Right ventricle myocardium superior (tissue), 1 donor: ENCODE results near the gene GJB6. TPM values are rescaled to one million over a fixed set of nuclear protein-coding genes. Genes with fewer than 3 reads are reported as not detected.
"Not testable (repeated sequence)": the region's sequence is repeated elsewhere in the genome, so short reads cannot be mapped to it uniquely, and the experiment has no call there.

Experiments
- ATAC-seq: fragments of 200-7000 bp; cut with Tn5 transposase; one replicate; pipeline ENCODE4 v1.9.1; 2020; ENCODE audit warnings: mild to moderate bottlenecking; ENCODE audit not compliant: poor library complexity
- DNase-seq: peaks from one replicate; pipeline ENCODE4 v3.0.0-alpha.2; 2020
- intact Hi-C: fragments of 100-400 bp; cut with DNase I; formaldehyde crosslinking; loops from one replicate; pipeline ENCODE4 v1.11.2; 2022
- long read RNA-seq: library from polyadenylated mRNA; unstranded; transcript quantifications from one replicate; pipeline ENCODE4 v2.0.0, GENCODE V29; 2021
- total RNA-seq: library from RNA; stranded (reverse); fragmentation: NEBNext Ultra II Directional; extraction: Animal tissue kit (Norgen Biotek cat#: 25700); gene quantifications from one replicate; pipeline ENCODE4 v1.2.1, GENCODE V29; 2021
- donor health status: DM: no; HTN: yes; CAD: no; lungs with severe emphysema.

Gene GJB6
- total RNA-seq, result not detected
- long read RNA-seq, result 0 reads

GRCh38 chr13:20231839-20232555 lies at the start of gene GJB6:
Gene GJB6 (minus strand): TSS chr13:20232319. CDS start chr13:20223480, 8,839 bp downstream.
- no peak for DNase-seq

GRCh38 chr13:20276901-20277300 lies 44.8 kb upstream of the GJB6 start:
- intact Hi-C loops, ATAC-seq, DNase-seq: not testable (repeated sequence)

More at GRCh38 chr13:20231839-20232555, at the start of gene GJB6:
- ATAC-seq, result peak; percentile 53
- intact Hi-C loops, result no loop called here

GRCh38 chr13:20274466-20274865 lies 42.3 kb upstream of the GJB6 start:
- ATAC-seq (no peak), DNase-seq (no peak)
- intact Hi-C loops, result no loop called here

GRCh38 chr13:20272588-20273171 lies 40.6 kb upstream of the GJB6 start:
- intact Hi-C loops, result no loop called here

GRCh38 chr13:20272104-20272503 lies 40.0 kb upstream of the GJB6 start:
- ATAC-seq, result no peak
- DNase-seq, result no peak
- intact Hi-C loops, result no loop called here

More at GRCh38 chr13:20272588-20273171, 40.6 kb upstream of the GJB6 start:
- ATAC-seq (no peak), DNase-seq (no peak)

- no peak for ATAC-seq
- intact Hi-C loops, result no loop called here
Measured at GRCh38 chr13:20271441-20271840, 39.3 kb upstream of the GJB6 start.

GRCh38 chr13:20270163-20270865 lies 38.2 kb upstream of the GJB6 start:
- DNase-seq, result no peak
- intact Hi-C loops, result no loop called here
- no peak for ATAC-seq

More at GRCh38 chr13:20271441-20271840, 39.3 kb upstream of the GJB6 start:
- no peak for DNase-seq

- intact Hi-C loops, result no loop called here
- no peak for DNase-seq
- no peak for ATAC-seq
Measured at GRCh38 chr13:20264271-20265018, 32.3 kb upstream of the GJB6 start.

GRCh38 chr13:20263393-20264044 lies 31.4 kb upstream of the GJB6 start:
- ATAC-seq, result no peak
- DNase-seq, result no peak
- intact Hi-C loops, result no loop called here

- no peak for DNase-seq
- intact Hi-C loops, result no loop called here
- no peak for ATAC-seq
Measured at GRCh38 chr13:20258963-20259288, 26.8 kb upstream of the GJB6 start.

GRCh38 chr13:20258208-20258962 lies 26.3 kb upstream of the GJB6 start:
- no peak for DNase-seq
- intact Hi-C loops, result no loop called here
- ATAC-seq, result no peak

GRCh38 chr13:20254076-20254475 lies 22.0 kb upstream of the GJB6 start:
- DNase-seq (no peak), ATAC-seq (no peak)
- intact Hi-C loops, result no loop called here

GRCh38 chr13:20249913-20250312 lies 17.8 kb upstream of the GJB6 start:
- no peak for ATAC-seq
- intact Hi-C loops, result no loop called here
- DNase-seq, result no peak

- intact Hi-C loops, result no loop called here
- ATAC-seq (no peak), DNase-seq (no peak)
Measured at GRCh38 chr13:20247963-20248362, 15.8 kb upstream of the GJB6 start.

GRCh38 chr13:20247403-20247802 lies 15.3 kb upstream of the GJB6 start:
- intact Hi-C loops, result no loop called here
- DNase-seq (no peak), ATAC-seq (no peak)

GRCh38 chr13:20241593-20241992 lies 9.5 kb upstream of the GJB6 start:
- ATAC-seq, result peak; percentile 27

GRCh38 chr13:20239748-20240147 lies 7.6 kb upstream of the GJB6 start:
- DNase-seq (no peak), ATAC-seq (no peak)
- intact Hi-C loops, result no loop called here

More at GRCh38 chr13:20241593-20241992, 9.5 kb upstream of the GJB6 start:
- intact Hi-C loops, result no loop called here
- DNase-seq, result no peak
